C4-2B (cell line): ENCODE results near the gene PRKCE.

ENCODE experiments used
- ZFX ChIP-seq: fragments of 450-650 bp; IDR thresholded peaks from 2 replicates; pipeline ENCODE4 v1.6.1; 2017
- TF ChIP-seq, protein P1 (sequence below): fragments of 450-650 bp; conservative IDR thresholded peaks from 2 replicates; pipeline ENCODE4 v1.5.1; 2017; ENCODE audit warnings: mild to moderate bottlenecking

GRCh38 chr2:45605116-45605515 is 46.4 kb upstream of the PRKCE start:
- TF ChIP-seq, protein P1, sequence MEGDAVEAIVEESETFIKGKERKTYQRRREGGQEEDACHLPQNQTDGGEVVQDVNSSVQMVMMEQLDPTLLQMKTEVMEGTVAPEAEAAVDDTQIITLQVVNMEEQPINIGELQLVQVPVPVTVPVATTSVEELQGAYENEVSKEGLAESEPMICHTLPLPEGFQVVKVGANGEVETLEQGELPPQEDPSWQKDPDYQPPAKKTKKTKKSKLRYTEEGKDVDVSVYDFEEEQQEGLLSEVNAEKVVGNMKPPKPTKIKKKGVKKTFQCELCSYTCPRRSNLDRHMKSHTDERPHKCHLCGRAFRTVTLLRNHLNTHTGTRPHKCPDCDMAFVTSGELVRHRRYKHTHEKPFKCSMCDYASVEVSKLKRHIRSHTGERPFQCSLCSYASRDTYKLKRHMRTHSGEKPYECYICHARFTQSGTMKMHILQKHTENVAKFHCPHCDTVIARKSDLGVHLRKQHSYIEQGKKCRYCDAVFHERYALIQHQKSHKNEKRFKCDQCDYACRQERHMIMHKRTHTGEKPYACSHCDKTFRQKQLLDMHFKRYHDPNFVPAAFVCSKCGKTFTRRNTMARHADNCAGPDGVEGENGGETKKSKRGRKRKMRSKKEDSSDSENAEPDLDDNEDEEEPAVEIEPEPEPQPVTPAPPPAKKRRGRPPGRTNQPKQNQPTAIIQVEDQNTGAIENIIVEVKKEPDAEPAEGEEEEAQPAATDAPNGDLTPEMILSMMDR = no peak
- no peak for TF ChIP-seq ZFX
